ENCODE results near the gene MUC2.

GRCh38 chr11:1041936-1042608, 32.6 kb upstream of the MUC2 start:
- TF ChIP-seq CTCF (IDR thresholded peaks at IDR 0.05) (no peak), POLR2A (IDR thresholded peaks at IDR 0.05) (no peak)
